Measurements from ENCODE around the gene ARPC4.

ARPC4 gene

DNA sequence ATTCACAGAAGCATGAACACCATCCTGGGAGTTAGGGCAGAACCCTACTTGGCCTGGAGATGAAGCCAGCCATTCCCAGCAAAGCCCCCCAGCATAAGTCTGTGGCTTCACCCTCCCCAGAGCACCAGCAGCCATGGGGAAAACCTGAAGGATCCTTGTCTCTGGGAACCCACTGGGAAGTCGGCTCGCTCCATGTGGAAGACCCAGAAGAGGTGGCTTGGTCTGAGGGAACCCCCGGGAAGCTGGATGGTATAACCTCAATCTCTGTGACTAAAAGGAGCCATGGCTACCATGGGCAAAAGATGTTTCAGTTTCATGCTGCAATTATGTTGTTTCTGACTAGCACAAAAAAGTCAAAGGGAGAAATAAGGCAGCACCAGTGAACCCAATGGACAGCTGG lies 62.7 kb downstream of the ARPC4 start:
- no peak for DNase-seq (ENCODE audit: low read depth in 2 of 2)
